Measurements from ENCODE around the gene LAMB1.
"Not testable (repeated sequence)": the region's sequence is repeated elsewhere in the genome, so short reads cannot be mapped to it uniquely, and the experiment has no call there.

LAMB1 gene

DNA sequence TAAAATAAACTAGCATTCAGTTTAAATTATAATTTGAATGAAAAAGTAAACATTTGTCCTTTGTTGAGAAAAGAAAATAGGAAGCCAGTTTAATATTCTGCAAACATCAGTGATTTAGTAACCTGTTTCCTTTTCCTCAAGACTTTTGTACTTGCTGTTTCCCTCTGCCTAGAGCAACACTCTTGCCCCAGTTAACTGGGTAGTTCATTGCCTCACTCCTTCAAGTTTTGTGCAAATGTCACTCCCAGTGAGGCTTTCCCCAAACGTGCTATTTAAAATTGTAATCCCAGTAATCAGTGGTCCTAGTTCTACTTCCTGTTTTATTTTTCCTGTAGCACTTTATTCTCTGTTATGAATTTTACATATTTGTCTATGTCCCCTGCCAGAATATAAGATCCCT is 88.1 kb downstream of the LAMB1 start:
- Histone ChIP-seq H3K9me3 (ENCODE audit: control insufficient read depth, low read length) (no peaks in the 10 kb centered on the region), H3K4me1 (ENCODE audit: control insufficient read depth, insufficient read depth, low read length, poor library complexity, severe bottlenecking) (no peaks in the 10 kb centered on the region), H3K27me3 (replicated peaks; ENCODE audit: control insufficient read depth, insufficient read depth, low read length, poor library complexity, severe bottlenecking) (no peaks in the 10 kb centered on the region), H3K4me3 (ENCODE audit: insufficient read depth, low read depth, low read length, poor library complexity, severe bottlenecking) (no peak overlapping the region), H3K36me3 (ENCODE audit: control insufficient read depth, insufficient read depth, low read length) (peaks cover 56% of the 10 kb centered on the region), H3K27ac (ENCODE audit: insufficient read depth, low read length, poor library complexity, severe bottlenecking) (no peak overlapping the region)
- no peak for DNase-seq

DNA sequence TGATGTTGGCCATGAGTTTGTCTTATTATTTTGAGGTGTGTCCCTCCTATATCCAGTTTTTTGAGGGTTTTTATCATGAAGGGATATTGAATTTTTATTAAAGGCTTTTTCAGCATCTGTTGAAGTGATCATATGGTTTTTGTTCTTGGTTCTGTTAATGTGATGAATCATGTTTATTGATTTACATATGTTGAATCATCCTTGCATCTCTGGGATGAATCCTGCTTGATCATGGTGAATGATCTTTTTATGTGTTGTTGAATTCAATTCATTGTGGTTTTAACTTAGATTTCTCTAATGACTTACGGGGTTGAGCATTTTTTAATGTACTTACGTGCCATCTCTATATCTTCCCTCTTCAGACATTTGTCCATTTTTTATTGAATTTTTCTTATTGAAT is 89.1 kb downstream of the LAMB1 start:
- H3K27ac ChIP-seq (ENCODE audit: insufficient read depth, low read length, poor library complexity, severe bottlenecking): no peak overlapping the region
- H3K36me3 ChIP-seq (ENCODE audit: control insufficient read depth, insufficient read depth, low read length): peaks cover 62% of the 10 kb centered on the region
- H3K27me3 ChIP-seq (replicated peaks; ENCODE audit: control insufficient read depth, insufficient read depth, low read length, poor library complexity, severe bottlenecking): no peaks in the 10 kb centered on the region
- no peak for DNase-seq
- no peaks in the 10 kb centered on the region for H3K4me1 ChIP-seq (ENCODE audit: control insufficient read depth, insufficient read depth, low read length, poor library complexity, severe bottlenecking)
- no peaks in the 10 kb centered on the region for H3K9me3 ChIP-seq (ENCODE audit: control insufficient read depth, low read length)
- H3K4me3 ChIP-seq (ENCODE audit: insufficient read depth, low read depth, low read length, poor library complexity, severe bottlenecking): no peak overlapping the region

DNA sequence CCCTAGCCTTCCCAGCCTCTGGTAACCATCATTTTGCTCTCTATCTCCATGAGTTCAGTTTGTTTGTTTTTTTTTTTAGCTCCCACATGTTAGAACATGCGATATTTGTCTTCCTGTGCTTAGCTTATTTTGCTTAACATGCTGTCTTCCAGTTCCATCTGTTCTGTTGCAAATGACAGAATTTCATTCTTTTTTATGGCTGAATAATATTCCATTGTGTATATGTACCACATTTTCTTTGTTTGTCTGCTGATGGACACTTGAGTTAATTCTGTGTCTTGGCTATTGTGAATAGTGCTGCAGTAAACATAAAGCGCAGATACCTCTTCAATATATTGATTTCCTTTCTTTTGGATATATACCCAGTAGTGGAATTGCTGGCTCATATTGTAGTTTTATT is 91.0 kb downstream of the LAMB1 start:
- H3K27me3 ChIP-seq (replicated peaks; ENCODE audit: control insufficient read depth, insufficient read depth, low read length, poor library complexity, severe bottlenecking): no peaks in the 10 kb centered on the region
- H3K4me1 ChIP-seq (ENCODE audit: control insufficient read depth, insufficient read depth, low read length, poor library complexity, severe bottlenecking): no peaks in the 10 kb centered on the region
- H3K4me3 ChIP-seq (ENCODE audit: insufficient read depth, low read depth, low read length, poor library complexity, severe bottlenecking): no peak overlapping the region
- peaks cover 57% of the 10 kb centered on the region for H3K36me3 ChIP-seq (ENCODE audit: control insufficient read depth, insufficient read depth, low read length)
- DNase-seq: no peak
- no peaks in the 10 kb centered on the region for H3K9me3 ChIP-seq (ENCODE audit: control insufficient read depth, low read length)
- no peak overlapping the region for H3K27ac ChIP-seq (ENCODE audit: insufficient read depth, low read length, poor library complexity, severe bottlenecking)

GRCh38 chr7:107909445-107909844 is 93.5 kb downstream of the LAMB1 start:
- no peak overlapping the region for H3K27ac ChIP-seq (ENCODE audit: insufficient read depth, low read length, poor library complexity, severe bottlenecking)
- no peak overlapping the region for H3K4me3 ChIP-seq (ENCODE audit: insufficient read depth, low read depth, low read length, poor library complexity, severe bottlenecking)
- H3K36me3 ChIP-seq (ENCODE audit: control insufficient read depth, insufficient read depth, low read length): peaks cover 67% of the 10 kb centered on the region
- no peaks in the 10 kb centered on the region for H3K9me3 ChIP-seq (ENCODE audit: control insufficient read depth, low read length)
- DNase-seq: no peak
- H3K27me3 ChIP-seq (replicated peaks; ENCODE audit: control insufficient read depth, insufficient read depth, low read length, poor library complexity, severe bottlenecking): no peaks in the 10 kb centered on the region
- H3K4me1 ChIP-seq (ENCODE audit: control insufficient read depth, insufficient read depth, low read length, poor library complexity, severe bottlenecking): no peaks in the 10 kb centered on the region

DNA sequence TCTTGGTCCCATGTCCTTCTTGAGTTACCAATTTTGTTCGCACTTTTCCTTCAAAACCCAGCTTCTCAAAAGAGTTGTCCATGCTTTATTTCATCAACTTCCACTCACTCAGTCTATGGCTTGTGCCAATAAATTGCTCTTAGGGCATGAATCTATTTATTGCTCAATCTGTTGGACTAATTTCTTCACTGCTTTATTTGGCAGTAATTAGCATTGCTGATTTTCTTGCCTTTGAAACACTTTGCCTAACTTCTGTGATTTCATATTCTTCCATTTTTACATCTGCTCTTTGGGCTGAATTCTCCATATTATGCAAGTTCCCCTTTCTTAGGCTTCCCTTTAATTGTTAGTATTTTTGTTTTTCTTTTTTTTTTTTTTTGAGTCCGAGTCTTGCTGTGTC is 95.2 kb downstream of the LAMB1 start:
- Histone ChIP-seq H3K27me3 (replicated peaks; ENCODE audit: control insufficient read depth, insufficient read depth, low read length, poor library complexity, severe bottlenecking) (no peaks in the 10 kb centered on the region), H3K36me3 (ENCODE audit: control insufficient read depth, insufficient read depth, low read length) (peaks cover 65% of the 10 kb centered on the region), H3K4me3 (ENCODE audit: insufficient read depth, low read depth, low read length, poor library complexity, severe bottlenecking) (no peak overlapping the region), H3K27ac (ENCODE audit: insufficient read depth, low read length, poor library complexity, severe bottlenecking) (no peak overlapping the region), H3K4me1 (ENCODE audit: control insufficient read depth, insufficient read depth, low read length, poor library complexity, severe bottlenecking) (no peaks in the 10 kb centered on the region), H3K9me3 (ENCODE audit: control insufficient read depth, low read length) (no peaks in the 10 kb centered on the region)
- no peak for DNase-seq

DNA sequence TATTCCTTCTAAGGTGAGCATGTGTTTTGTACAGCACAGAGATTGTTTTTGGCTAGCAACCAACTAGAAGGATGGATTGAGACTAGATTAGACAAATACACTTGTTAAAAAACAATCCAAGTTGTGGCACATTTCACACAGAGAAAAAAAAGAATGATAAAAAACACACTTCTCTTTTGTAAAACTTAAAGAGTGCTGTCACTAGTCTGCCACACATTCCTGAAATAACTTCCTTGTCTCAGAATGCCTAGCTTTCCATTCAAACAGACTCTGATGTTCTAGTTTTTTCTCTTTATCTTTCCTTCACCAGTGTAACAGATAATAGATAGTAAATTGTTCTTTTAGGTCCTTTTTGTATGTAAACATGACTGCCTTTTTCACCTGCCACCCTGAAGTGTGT is 100.6 kb downstream of the LAMB1 start:
- Histone ChIP-seq H3K27ac (ENCODE audit: insufficient read depth, low read length, poor library complexity, severe bottlenecking) (no peak overlapping the region), H3K4me3 (ENCODE audit: insufficient read depth, low read depth, low read length, poor library complexity, severe bottlenecking) (no peak overlapping the region), H3K9me3 (ENCODE audit: control insufficient read depth, low read length) (no peaks in the 10 kb centered on the region), H3K27me3 (replicated peaks; ENCODE audit: control insufficient read depth, insufficient read depth, low read length, poor library complexity, severe bottlenecking) (no peaks in the 10 kb centered on the region), H3K36me3 (ENCODE audit: control insufficient read depth, insufficient read depth, low read length) (peaks cover 54% of the 10 kb centered on the region), H3K4me1 (ENCODE audit: control insufficient read depth, insufficient read depth, low read length, poor library complexity, severe bottlenecking) (no peaks in the 10 kb centered on the region)
- no peak for DNase-seq

- no peak overlapping the region for H3K4me3 ChIP-seq (ENCODE audit: insufficient read depth, low read depth, low read length, poor library complexity, severe bottlenecking)
- no peaks in the 10 kb centered on the region for H3K4me1 ChIP-seq (ENCODE audit: control insufficient read depth, insufficient read depth, low read length, poor library complexity, severe bottlenecking)
- no peaks in the 10 kb centered on the region for H3K27me3 ChIP-seq (replicated peaks; ENCODE audit: control insufficient read depth, insufficient read depth, low read length, poor library complexity, severe bottlenecking)
- no peaks in the 10 kb centered on the region for H3K9me3 ChIP-seq (ENCODE audit: control insufficient read depth, low read length)
- peaks cover 46% of the 10 kb centered on the region for H3K36me3 ChIP-seq (ENCODE audit: control insufficient read depth, insufficient read depth, low read length)
- no peak for DNase-seq
- H3K27ac ChIP-seq (ENCODE audit: insufficient read depth, low read length, poor library complexity, severe bottlenecking): no peak overlapping the region
These were observed 102.4 kb downstream of the LAMB1 start for GRCh38 chr7:107900496-107901015.

GRCh38 chr7:107898997-107899594 is 103.9 kb downstream of the LAMB1 start:
- no peaks in the 10 kb centered on the region for H3K27me3 ChIP-seq (replicated peaks; ENCODE audit: control insufficient read depth, insufficient read depth, low read length, poor library complexity, severe bottlenecking)
- H3K27ac ChIP-seq (ENCODE audit: insufficient read depth, low read length, poor library complexity, severe bottlenecking): no peak overlapping the region
- DNase-seq: no peak
- peaks cover 35% of the 10 kb centered on the region for H3K36me3 ChIP-seq (ENCODE audit: control insufficient read depth, insufficient read depth, low read length)
- no peaks in the 10 kb centered on the region for H3K9me3 ChIP-seq (ENCODE audit: control insufficient read depth, low read length)
- H3K4me3 ChIP-seq (ENCODE audit: insufficient read depth, low read depth, low read length, poor library complexity, severe bottlenecking): no peak overlapping the region
- no peaks in the 10 kb centered on the region for H3K4me1 ChIP-seq (ENCODE audit: control insufficient read depth, insufficient read depth, low read length, poor library complexity, severe bottlenecking)

DNA sequence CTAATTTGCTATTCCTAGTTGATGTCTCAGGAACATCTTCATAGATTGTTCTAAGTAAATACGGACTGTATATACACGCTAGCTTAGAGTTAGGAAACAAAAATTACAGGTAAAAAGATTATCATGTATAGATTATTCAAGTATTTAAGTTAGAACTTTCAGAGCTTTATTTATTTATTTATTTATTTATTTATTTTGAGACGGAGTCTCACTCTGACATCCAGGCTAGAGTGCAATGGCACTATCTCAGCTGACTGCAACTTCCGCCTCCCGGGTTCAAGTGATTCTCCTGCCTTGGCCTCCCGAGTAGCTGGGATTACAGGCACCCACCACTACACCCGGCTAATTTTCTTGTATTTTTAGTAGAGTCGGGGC is 110.6 kb downstream of the LAMB1 start:
- peaks cover 11% of the 10 kb centered on the region for H3K36me3 ChIP-seq (ENCODE audit: control insufficient read depth, insufficient read depth, low read length)
- not testable (repeated sequence) for DNase-seq; H3K9me3 ChIP-seq (ENCODE audit: control insufficient read depth, low read length); H3K27me3 ChIP-seq (replicated peaks; ENCODE audit: control insufficient read depth, insufficient read depth, low read length, poor library complexity, severe bottlenecking)
- H3K4me3 ChIP-seq (ENCODE audit: insufficient read depth, low read depth, low read length, poor library complexity, severe bottlenecking): peak overlapping the region; percentile 77
- H3K4me1 ChIP-seq (ENCODE audit: control insufficient read depth, insufficient read depth, low read length, poor library complexity, severe bottlenecking): peaks cover 14% of the 10 kb centered on the region
- peak overlapping the region; percentile 93 for H3K27ac ChIP-seq (ENCODE audit: insufficient read depth, low read length, poor library complexity, severe bottlenecking)

- H3K9me3 ChIP-seq (ENCODE audit: control insufficient read depth, low read length): no peaks in the 10 kb centered on the region
- H3K27me3 ChIP-seq (replicated peaks; ENCODE audit: control insufficient read depth, insufficient read depth, low read length, poor library complexity, severe bottlenecking): no peaks in the 10 kb centered on the region
- H3K4me1 ChIP-seq (ENCODE audit: control insufficient read depth, insufficient read depth, low read length, poor library complexity, severe bottlenecking): peaks cover 14% of the 10 kb centered on the region
- DNase-seq: peak in 2 of 3 donors; percentile 4 to 34
- H3K27ac ChIP-seq (ENCODE audit: insufficient read depth, low read length, poor library complexity, severe bottlenecking): peak overlapping the region; percentile 93
- peak overlapping the region; percentile 77 for H3K4me3 ChIP-seq (ENCODE audit: insufficient read depth, low read depth, low read length, poor library complexity, severe bottlenecking)
- H3K36me3 ChIP-seq (ENCODE audit: control insufficient read depth, insufficient read depth, low read length): peaks cover 11% of the 10 kb centered on the region
These were observed 111.2 kb downstream of the LAMB1 start for GRCh38 chr7:107891636-107892366.
